Measurements from ENCODE around the gene HK2. TPM values are rescaled to one million over a fixed set of nuclear protein-coding genes. Genes with fewer than 3 reads are reported as not detected.

HK2 gene
- total and polyA plus RNA-seq, 2 of the 4 experiments (the other 2 are of a cell fraction) = 17.4 to 20.9 TPM

DNA sequence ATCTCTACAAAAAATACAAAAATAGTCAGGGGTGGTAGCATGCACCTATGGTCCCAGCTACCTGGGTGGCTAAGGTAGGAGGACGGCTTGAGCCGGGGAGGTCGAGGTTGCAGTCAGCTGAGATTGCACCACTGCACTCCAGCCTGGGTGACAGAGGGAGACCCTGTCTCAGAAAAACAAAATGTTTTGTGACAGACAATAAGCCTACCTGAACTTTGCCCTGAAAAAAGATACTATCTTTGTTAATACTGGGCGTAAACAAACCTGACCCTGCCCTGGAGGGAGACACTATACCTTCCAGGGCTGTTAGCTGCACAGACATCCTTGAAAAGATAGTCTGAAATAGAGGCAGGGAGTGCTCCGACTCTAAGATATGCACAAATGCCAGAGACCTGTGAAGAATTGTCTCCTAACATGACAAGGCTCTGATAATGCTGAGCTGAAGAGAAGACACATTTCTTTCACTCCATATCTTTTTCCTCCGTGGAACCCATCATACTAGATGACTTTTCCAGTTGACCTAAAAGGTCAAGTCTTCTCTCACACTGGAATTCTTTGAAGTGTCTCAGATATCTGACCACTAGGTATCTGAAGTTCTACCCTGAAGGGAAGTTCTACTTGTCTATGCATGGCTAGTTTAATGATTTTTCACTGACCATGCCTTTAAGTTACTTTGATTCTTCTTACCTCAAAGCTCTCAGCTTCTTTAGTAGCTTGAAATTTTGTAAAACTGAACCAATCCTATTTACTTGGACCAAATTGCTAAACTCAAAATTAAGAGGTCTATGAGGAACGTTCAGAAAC is 20.9 kb upstream of the HK2 start:
- no peak for DNase-seq
- no TSS peak for BruUV-seq (replicated peaks)
- WGBS, 2 experiments (ENCODE audit: extremely low coverage in 2 of 2, insufficient read length in 1 of 2) = no CpG with 5 or more reads among the region's 7 CpGs

More for the DNA sequence above, 20.9 kb upstream of the HK2 start:
- Histone ChIP-seq H2BK20ac (ENCODE audit: low read depth, low read length) (no peak overlapping the region), H3K79me1 (ENCODE audit: low read depth in 1 of 2, low read length in 2 of 2) (no peaks in the 10 kb centered on the region), H2BK15ac (ENCODE audit: low read depth, low read length) (no peak overlapping the region), H3K9ac (ENCODE audit: low read depth, low read length) (no peak overlapping the region), H3K4ac (ENCODE audit: low read depth, low read length) (no peak overlapping the region), H2AFZ (replicated peaks; ENCODE audit: low read length, poor library complexity) (no peak overlapping the region), H3K23ac (ENCODE audit: low read depth, low read length) (no peak overlapping the region), H3K27me3 (ENCODE audit: control insufficient read depth, insufficient read depth, low read length) (peaks cover 45% of the 10 kb centered on the region), H3K4me2 (ENCODE audit: low read depth, low read length) (no peak overlapping the region), H2BK5ac (ENCODE audit: low read depth, low read length, poor library complexity, severe bottlenecking) (no peak overlapping the region), H3K9me3 (ENCODE audit: control insufficient read depth, insufficient read depth, low read length) (no peaks in the 10 kb centered on the region), H3K27ac (ENCODE audit: insufficient read depth, low read length) (no peak overlapping the region), H2AK5ac (ENCODE audit: low read depth, low read length) (no peak overlapping the region), H3K18ac (ENCODE audit: low read depth, low read length) (no peak overlapping the region), H3K4me3 (ENCODE audit: insufficient read depth, low read depth, low read length) (no peak overlapping the region), H4K5ac (ENCODE audit: low read depth, low read length) (no peak overlapping the region), H3K36me3 (ENCODE audit: control insufficient read depth, insufficient read depth, low read length) (no peaks in the 10 kb centered on the region), H2AK9ac (replicated peaks; ENCODE audit: low read depth, low read length, poor library complexity) (no peak overlapping the region), H4K20me1 (ENCODE audit: insufficient read depth, low read length) (no peaks in the 10 kb centered on the region), H3K9me1 (ENCODE audit: insufficient read depth, low read length) (no peaks in the 10 kb centered on the region), H4K8ac (ENCODE audit: low read depth in 2 of 2, low read length in 2 of 2) (no peak overlapping the region), H4K91ac (ENCODE audit: insufficient read depth, low read depth, low read length) (no peak overlapping the region), H3K14ac (replicated peaks; ENCODE audit: low read depth, low read length) (no peak overlapping the region), H3K4me1 (ENCODE audit: control insufficient read depth, insufficient read depth, low read length) (peaks cover 2% of the 10 kb centered on the region; the same call in 1 of the 2 replicates), H3K56ac (ENCODE audit: extremely low read depth, insufficient read depth, low read length) (no peak overlapping the region), H2BK120ac (ENCODE audit: low read depth, low read length) (no peak overlapping the region)
- dilution Hi-C loops (cut with HindIII; ENCODE audit: low sequenced_read_pairs, unreplicated experiment) = no loop called here
- TF ChIP-seq FOS (IDR thresholded peaks at IDR 0.05; ENCODE audit: low read depth, low read length) (no peak), NFE2L2 (IDR thresholded peaks at IDR 0.05; ENCODE audit: low read depth, low read length) (no peak), ELK1 (IDR thresholded peaks at IDR 0.05; ENCODE audit: borderline replicate concordance, low read depth, low read length) (no peak), SMC3 (IDR thresholded peaks at IDR 0.05; ENCODE audit: low read depth, low read length) (no peak), BHLHE40 (IDR thresholded peaks at IDR 0.05; ENCODE audit: low read depth, low read length) (no peak), MAZ (IDR thresholded peaks at IDR 0.05; ENCODE audit: borderline replicate concordance, low read depth, low read length) (no peak), POLR2A (IDR thresholded peaks at IDR 0.05; ENCODE audit: low read depth, low read length) (no peak), MAFK (IDR thresholded peaks at IDR 0.05; ENCODE audit: low read depth, low read length) (no peak), CHD1 (IDR thresholded peaks at IDR 0.05; ENCODE audit: low read depth, low read length) (no peak), MXI1 (IDR thresholded peaks at IDR 0.05; ENCODE audit: borderline replicate concordance, low read depth, low read length) (no peak), RCOR1 (IDR thresholded peaks at IDR 0.05; ENCODE audit: insufficient replicate concordance, low read length) (no peak), CEBPB (IDR thresholded peaks at IDR 0.05; ENCODE audit: low read depth, low read length) (no peak), RFX5 (IDR thresholded peaks at IDR 0.05; ENCODE audit: low read depth, low read length) (no peak), RAD21 (IDR thresholded peaks at IDR 0.05; ENCODE audit: low read length) (no peak)
- TF ChIP-seq, protein P1, sequence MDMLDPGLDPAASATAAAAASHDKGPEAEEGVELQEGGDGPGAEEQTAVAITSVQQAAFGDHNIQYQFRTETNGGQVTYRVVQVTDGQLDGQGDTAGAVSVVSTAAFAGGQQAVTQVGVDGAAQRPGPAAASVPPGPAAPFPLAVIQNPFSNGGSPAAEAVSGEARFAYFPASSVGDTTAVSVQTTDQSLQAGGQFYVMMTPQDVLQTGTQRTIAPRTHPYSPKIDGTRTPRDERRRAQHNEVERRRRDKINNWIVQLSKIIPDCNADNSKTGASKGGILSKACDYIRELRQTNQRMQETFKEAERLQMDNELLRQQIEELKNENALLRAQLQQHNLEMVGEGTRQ (IDR thresholded peaks at IDR 0.05; ENCODE audit: low read depth, low read length) = no peak
- TF ChIP-seq, protein P2, sequence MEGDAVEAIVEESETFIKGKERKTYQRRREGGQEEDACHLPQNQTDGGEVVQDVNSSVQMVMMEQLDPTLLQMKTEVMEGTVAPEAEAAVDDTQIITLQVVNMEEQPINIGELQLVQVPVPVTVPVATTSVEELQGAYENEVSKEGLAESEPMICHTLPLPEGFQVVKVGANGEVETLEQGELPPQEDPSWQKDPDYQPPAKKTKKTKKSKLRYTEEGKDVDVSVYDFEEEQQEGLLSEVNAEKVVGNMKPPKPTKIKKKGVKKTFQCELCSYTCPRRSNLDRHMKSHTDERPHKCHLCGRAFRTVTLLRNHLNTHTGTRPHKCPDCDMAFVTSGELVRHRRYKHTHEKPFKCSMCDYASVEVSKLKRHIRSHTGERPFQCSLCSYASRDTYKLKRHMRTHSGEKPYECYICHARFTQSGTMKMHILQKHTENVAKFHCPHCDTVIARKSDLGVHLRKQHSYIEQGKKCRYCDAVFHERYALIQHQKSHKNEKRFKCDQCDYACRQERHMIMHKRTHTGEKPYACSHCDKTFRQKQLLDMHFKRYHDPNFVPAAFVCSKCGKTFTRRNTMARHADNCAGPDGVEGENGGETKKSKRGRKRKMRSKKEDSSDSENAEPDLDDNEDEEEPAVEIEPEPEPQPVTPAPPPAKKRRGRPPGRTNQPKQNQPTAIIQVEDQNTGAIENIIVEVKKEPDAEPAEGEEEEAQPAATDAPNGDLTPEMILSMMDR (conservative IDR thresholded peaks at IDR 0.05; ENCODE audit: low read depth, low read length) = no peak
- in situ Hi-C loops (cut with MboI; ENCODE audit: low sequenced_read_pairs) = no loop called here
- intact Hi-C loops (cut with micrococcal nuclease) = no loop called here
- ChIA-PET POLR2A (ENCODE audit: unreplicated experiment) (no interaction called here), CTCF (interaction anchor here (0.6 kb wide), 1 partner anchor 8 kb away, joined by 3 read pairs; no protein-coding TSS in a partner anchor)
- no peak for ATAC-seq (ENCODE audit: low read depth)

Data from IMR-90 (cell line).